Muscle layer of duodenum (tissue), 2 donors: ENCODE results near the gene P2RX1.

ENCODE experiments used
- H3K27ac ChIP-seq: one replicate; pipeline ENCODE4 v1.7.0; 2013; ENCODE audit warnings: mild to moderate bottlenecking, low read length
- H3K27me3 ChIP-seq: one replicate; pipeline ENCODE4 v1.7.0; 2013; ENCODE audit warnings: low read depth, mild to moderate bottlenecking, control low read depth, low read length
- H3K36me3 ChIP-seq, 2 donors: one replicate each; pipeline ENCODE4 v1.7.0; 2013; ENCODE audit warnings: low read length in 2 of 2, control low read depth in 1 of 2, mild to moderate bottlenecking in 1 of 2; ENCODE audit not compliant: insufficient read depth in 2 of 2, control insufficient read depth in 1 of 2
- H3K4me1 ChIP-seq, 2 donors: one replicate each; pipeline ENCODE4 v1.7.0; 2013; ENCODE audit warnings: low read length in 2 of 2, mild to moderate bottlenecking in 2 of 2, control low read depth in 1 of 2, moderate library complexity in 1 of 2; ENCODE audit not compliant: insufficient read depth in 2 of 2, control insufficient read depth in 1 of 2
- H3K4me3 ChIP-seq, 2 donors: one replicate each; pipeline ENCODE4 v1.7.0; 2013; ENCODE audit warnings: low read length in 2 of 2, low read depth in 1 of 2, mild to moderate bottlenecking in 1 of 2
- H3K9me3 ChIP-seq, 2 donors: one replicate each; pipeline ENCODE4 v1.7.0; 2013; ENCODE audit warnings: low read length in 2 of 2, control low read depth in 1 of 2, mild to moderate bottlenecking in 1 of 2; ENCODE audit not compliant: control insufficient read depth in 1 of 2
- donor health status: healthy.

Gene P2RX1

GRCh38 chr17:3959295-3959899, 43.1 kb upstream of the P2RX1 start:
- Histone ChIP-seq H3K27me3 (no peaks in the 10 kb centered on the region), H3K4me3 (no peak overlapping the region), H3K9me3 (no peaks in the 10 kb centered on the region), H3K27ac (no peak overlapping the region), H3K36me3 (no peaks in the 10 kb centered on the region), H3K4me1 (peaks cover 0 to 62% of the 10 kb centered on the region in 2 donors)

GRCh38 chr17:3957735-3958599, 41.7 kb upstream of the P2RX1 start:
- Histone ChIP-seq H3K27ac (no peak overlapping the region), H3K36me3 (no peaks in the 10 kb centered on the region), H3K27me3 (no peaks in the 10 kb centered on the region), H3K4me3 (no peak overlapping the region), H3K9me3 (no peaks in the 10 kb centered on the region), H3K4me1 (peaks cover 0 to 52% of the 10 kb centered on the region in 2 donors)

GRCh38 chr17:3956983-3957382, 40.7 kb upstream of the P2RX1 start:
- H3K4me1 ChIP-seq: peaks cover 0 to 42% of the 10 kb centered on the region in 2 donors
- H3K27me3 ChIP-seq: no peaks in the 10 kb centered on the region
- no peak overlapping the region for H3K27ac ChIP-seq
- no peaks in the 10 kb centered on the region for H3K9me3 ChIP-seq
- H3K4me3 ChIP-seq: no peak overlapping the region
- H3K36me3 ChIP-seq: no peaks in the 10 kb centered on the region

GRCh38 chr17:3956327-3956957, 40.2 kb upstream of the P2RX1 start:
- no peaks in the 10 kb centered on the region for H3K27me3 ChIP-seq
- no peaks in the 10 kb centered on the region for H3K36me3 ChIP-seq
- peaks cover 0 to 37% of the 10 kb centered on the region in 2 donors for H3K4me1 ChIP-seq
- no peaks in the 10 kb centered on the region for H3K9me3 ChIP-seq
- no peak overlapping the region for H3K4me3 ChIP-seq
- H3K27ac ChIP-seq: no peak overlapping the region

GRCh38 chr17:3955673-3955988, 39.4 kb upstream of the P2RX1 start:
- Histone ChIP-seq H3K9me3 (no peaks in the 10 kb centered on the region), H3K36me3 (no peaks in the 10 kb centered on the region), H3K4me3 (no peak overlapping the region), H3K4me1 (peaks cover 0 to 30% of the 10 kb centered on the region in 2 donors), H3K27me3 (no peaks in the 10 kb centered on the region), H3K27ac (no peak overlapping the region)

GRCh38 chr17:3954976-3955672, 38.9 kb upstream of the P2RX1 start:
- Histone ChIP-seq H3K36me3 (no peaks in the 10 kb centered on the region), H3K4me3 (no peak overlapping the region), H3K9me3 (no peaks in the 10 kb centered on the region), H3K27ac (no peak overlapping the region), H3K27me3 (no peaks in the 10 kb centered on the region), H3K4me1 (peaks cover 0 to 26% of the 10 kb centered on the region in 2 donors)

- Histone ChIP-seq H3K27me3 (no peaks in the 10 kb centered on the region), H3K9me3 (no peaks in the 10 kb centered on the region), H3K36me3 (no peaks in the 10 kb centered on the region), H3K4me3 (no peak overlapping the region), H3K4me1 (peaks cover 0 to 16% of the 10 kb centered on the region in 2 donors), H3K27ac (no peak overlapping the region)
Measured at GRCh38 chr17:3954086-3954485, 37.8 kb upstream of the P2RX1 start.

- Histone ChIP-seq H3K27me3 (no peaks in the 10 kb centered on the region), H3K9me3 (no peaks in the 10 kb centered on the region), H3K4me3 (no peak overlapping the region), H3K4me1 (peaks cover 0 to 16% of the 10 kb centered on the region in 2 donors), H3K27ac (no peak overlapping the region), H3K36me3 (no peaks in the 10 kb centered on the region)
Measured at GRCh38 chr17:3953542-3953941, 37.3 kb upstream of the P2RX1 start.

- no peak overlapping the region for H3K4me3 ChIP-seq
- no peak overlapping the region for H3K27ac ChIP-seq
- no peaks in the 10 kb centered on the region for H3K27me3 ChIP-seq
- H3K4me1 ChIP-seq: peaks cover 0 to 6% of the 10 kb centered on the region in 2 donors
- no peaks in the 10 kb centered on the region for H3K36me3 ChIP-seq
- no peaks in the 10 kb centered on the region for H3K9me3 ChIP-seq
Measured at GRCh38 chr17:3952186-3952585, 35.9 kb upstream of the P2RX1 start.

- Histone ChIP-seq H3K36me3 (no peaks in the 10 kb centered on the region), H3K4me3 (no peak overlapping the region), H3K4me1 (peaks cover 0 to 6% of the 10 kb centered on the region in 2 donors), H3K27me3 (no peaks in the 10 kb centered on the region), H3K27ac (no peak overlapping the region), H3K9me3 (no peaks in the 10 kb centered on the region)
Measured at GRCh38 chr17:3951420-3951819, 35.2 kb upstream of the P2RX1 start.

GRCh38 chr17:3951003-3951402, 34.7 kb upstream of the P2RX1 start:
- Histone ChIP-seq H3K27ac (no peak overlapping the region), H3K27me3 (no peaks in the 10 kb centered on the region), H3K4me1 (peaks cover 0 to 6% of the 10 kb centered on the region in 2 donors), H3K4me3 (no peak overlapping the region), H3K9me3 (no peaks in the 10 kb centered on the region), H3K36me3 (no peaks in the 10 kb centered on the region)
